Endodermal cell (in vitro differentiated cells): Measurements from ENCODE around the gene EEA1. TPM values are rescaled to one million over a fixed set of nuclear protein-coding genes. Genes with fewer than 3 reads are reported as not detected.

Experiments used
- DNase-seq: peaks from one replicate; pipeline ENCODE4 v3.0.0-alpha.2; 2017
- H3K27ac ChIP-seq: 2 replicates; pipeline ENCODE4 v1.5.1; 2013; ENCODE audit warnings: mild to moderate bottlenecking, low read depth, low read length, moderate library complexity
- H3K27me3 ChIP-seq: 2 replicates; pipeline ENCODE4 v1.6.1; 2013; ENCODE audit warnings: mild to moderate bottlenecking, low read length, moderate library complexity; ENCODE audit not compliant: insufficient read depth, control insufficient read depth, poor library complexity, severe bottlenecking
- H3K36me3 ChIP-seq: 2 replicates; pipeline ENCODE4 v1.7.0; 2013; ENCODE audit warnings: mild to moderate bottlenecking, low read length, moderate library complexity; ENCODE audit not compliant: control insufficient read depth, insufficient read depth
- H3K4me1 ChIP-seq: one replicate; pipeline ENCODE4 v1.7.0; 2013; ENCODE audit warnings: low read length; ENCODE audit not compliant: control insufficient read depth, insufficient read depth
- H3K4me3 ChIP-seq: 2 replicates; pipeline ENCODE4 v1.5.1; 2013; ENCODE audit warnings: mild to moderate bottlenecking, low read length, moderate library complexity
- H3K9ac ChIP-seq: 2 replicates; pipeline ENCODE4 v1.6.1; 2013; ENCODE audit warnings: mild to moderate bottlenecking, low read length, moderate library complexity; ENCODE audit not compliant: poor library complexity, severe bottlenecking; ENCODE audit errors: extremely low read depth
- H3K9me3 ChIP-seq: 2 replicates; pipeline ENCODE4 v1.6.1; 2013; ENCODE audit warnings: mild to moderate bottlenecking, low read length, moderate library complexity; ENCODE audit not compliant: control insufficient read depth
- H3K27ac Mint-ChIP-seq: 2 replicates; pipeline ENCODE4 v1.8.0; 2020; ENCODE audit warnings: mixed read lengths
- H3K27me3 Mint-ChIP-seq: 2 replicates; pipeline ENCODE4 v1.8.0; 2021; ENCODE audit warnings: mild to moderate bottlenecking, mixed read lengths; ENCODE audit not compliant: insufficient read depth
- H3K36me3 Mint-ChIP-seq: 2 replicates; pipeline ENCODE4 v1.8.0; 2020; ENCODE audit warnings: low read depth, mixed read lengths
- H3K4me1 Mint-ChIP-seq: 2 replicates; pipeline ENCODE4 v1.8.0; 2020; ENCODE audit warnings: mixed read lengths
- H3K4me3 Mint-ChIP-seq: 2 replicates; pipeline ENCODE4 v1.8.0; 2020; ENCODE audit warnings: mild to moderate bottlenecking, moderate library complexity, mixed read lengths
- H3K9me3 Mint-ChIP-seq: 2 replicates; pipeline ENCODE4 v1.8.0; 2020; ENCODE audit warnings: mild to moderate bottlenecking, mixed read lengths
- WGBS, 2 experiments: methylation state at CpG; one replicate each; pipeline versions ENCODE4 v1.1.5 to v1.1.7; 2013; ENCODE audit warnings: missing lambda C conversion rate in 2 of 2, mixed read lengths in 1 of 2; ENCODE audit not compliant: insufficient coverage in 1 of 2, insufficient read length in 1 of 2; 5-methylcytosine and 5-hydroxymethylcytosine counted together
- total RNA-seq, 2 donors: library from RNA; stranded (reverse); fragmentation: NEBNext Ultra II Directional in 1 of 2; extraction: Animal tissue kit (Norgen Biotek cat#: 25700) in 1 of 2; gene quantifications; 2 replicates in 1 of 2; 3 replicates in 1 of 2; pipeline ENCODE4 v1.2.1, GENCODE V29; 2021
- TF ChIP-seq, protein P1 (sequence below): fragments of 200-600 bp; sonication (generic); conservative IDR thresholded peaks from 2 replicates; pipeline ENCODE4 v1.5.0; 2021; ENCODE audit warnings: antibody characterized with exemption, mild to moderate bottlenecking

The EEA1 gene
- total RNA-seq, 2 donors from 2014 or later: 28.2 to 32.5 TPM

DNA sequence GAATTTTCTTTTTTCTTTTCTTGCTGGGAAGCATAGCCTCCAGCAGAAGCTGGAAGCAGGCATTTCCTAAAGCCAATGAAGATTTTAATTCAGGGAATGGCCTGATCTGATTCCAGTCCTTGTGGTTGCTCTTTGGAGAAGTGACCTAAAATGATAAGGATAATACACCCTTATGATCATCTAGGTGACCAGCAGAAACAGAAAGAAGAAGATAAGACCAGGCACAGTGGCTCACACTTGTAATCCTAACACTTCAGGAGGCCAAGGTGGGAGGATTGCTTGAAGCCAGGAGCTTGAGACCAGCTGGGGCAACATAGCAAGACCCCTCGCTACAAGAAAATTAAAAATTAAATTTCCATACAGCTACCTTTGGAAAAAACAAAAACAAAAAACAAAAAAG is 51.2 kb downstream of the EEA1 start:
- no peak overlapping the region for H3K4me3 Mint-ChIP-seq
- no peaks in the 10 kb centered on the region for H3K27me3 Mint-ChIP-seq
- peaks cover 6% of the 10 kb centered on the region for H3K4me1 Mint-ChIP-seq
- Histone ChIP-seq H3K36me3 (peaks cover 52% of the 10 kb centered on the region), H3K27me3 (no peaks in the 10 kb centered on the region), H3K9ac (no peak overlapping the region), H3K4me3 (no peak overlapping the region), H3K9me3 (no peaks in the 10 kb centered on the region), H3K27ac (no peak overlapping the region), H3K4me1 (no peaks in the 10 kb centered on the region)
- H3K36me3 Mint-ChIP-seq: peaks cover 36% of the 10 kb centered on the region
- TF ChIP-seq, protein P1, sequence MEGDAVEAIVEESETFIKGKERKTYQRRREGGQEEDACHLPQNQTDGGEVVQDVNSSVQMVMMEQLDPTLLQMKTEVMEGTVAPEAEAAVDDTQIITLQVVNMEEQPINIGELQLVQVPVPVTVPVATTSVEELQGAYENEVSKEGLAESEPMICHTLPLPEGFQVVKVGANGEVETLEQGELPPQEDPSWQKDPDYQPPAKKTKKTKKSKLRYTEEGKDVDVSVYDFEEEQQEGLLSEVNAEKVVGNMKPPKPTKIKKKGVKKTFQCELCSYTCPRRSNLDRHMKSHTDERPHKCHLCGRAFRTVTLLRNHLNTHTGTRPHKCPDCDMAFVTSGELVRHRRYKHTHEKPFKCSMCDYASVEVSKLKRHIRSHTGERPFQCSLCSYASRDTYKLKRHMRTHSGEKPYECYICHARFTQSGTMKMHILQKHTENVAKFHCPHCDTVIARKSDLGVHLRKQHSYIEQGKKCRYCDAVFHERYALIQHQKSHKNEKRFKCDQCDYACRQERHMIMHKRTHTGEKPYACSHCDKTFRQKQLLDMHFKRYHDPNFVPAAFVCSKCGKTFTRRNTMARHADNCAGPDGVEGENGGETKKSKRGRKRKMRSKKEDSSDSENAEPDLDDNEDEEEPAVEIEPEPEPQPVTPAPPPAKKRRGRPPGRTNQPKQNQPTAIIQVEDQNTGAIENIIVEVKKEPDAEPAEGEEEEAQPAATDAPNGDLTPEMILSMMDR: no peak
- 100% methylated on average over 1 of the region's 1 CpG; no CpG with 5 or more reads in 1 of the 2 experiments for whole genome bisulfite sequencing, 2 experiments
- H3K27ac Mint-ChIP-seq: no peak overlapping the region
- H3K9me3 Mint-ChIP-seq: no peaks in the 10 kb centered on the region
- no peak for DNase-seq

DNA sequence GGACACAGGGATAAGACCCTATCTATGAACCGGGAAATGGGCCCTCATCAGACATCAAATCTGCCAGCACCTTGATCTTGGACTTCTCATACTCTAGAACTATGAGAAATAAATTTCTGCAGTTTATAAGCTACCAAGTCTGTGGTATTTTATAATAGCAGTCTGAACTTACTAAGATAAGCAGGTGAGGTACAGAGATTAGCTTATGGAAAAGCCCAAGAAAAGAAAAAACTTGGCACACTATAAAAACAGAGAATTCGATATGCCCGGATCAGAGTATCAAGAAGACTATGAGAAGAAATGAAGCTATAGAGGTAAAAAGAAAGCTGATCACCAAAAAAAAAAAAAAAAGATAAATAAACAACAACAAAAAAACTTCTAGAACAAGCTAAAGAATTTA is 52.6 kb downstream of the EEA1 start:
- Mint-ChIP-seq H3K36me3 (peaks cover 29% of the 10 kb centered on the region), H3K4me1 (peaks cover 6% of the 10 kb centered on the region), H3K27ac (no peak overlapping the region), H3K9me3 (no peaks in the 10 kb centered on the region), H3K4me3 (no peak overlapping the region), H3K27me3 (no peaks in the 10 kb centered on the region)
- H3K4me3 ChIP-seq: no peak overlapping the region
- H3K27me3 ChIP-seq: no peaks in the 10 kb centered on the region
- no peak for DNase-seq
- H3K9me3 ChIP-seq: no peaks in the 10 kb centered on the region
- H3K9ac ChIP-seq: no peak overlapping the region
- TF ChIP-seq, protein P1: no peak
- peaks cover 39% of the 10 kb centered on the region for H3K36me3 ChIP-seq
- H3K4me1 ChIP-seq: no peaks in the 10 kb centered on the region
- H3K27ac ChIP-seq: no peak overlapping the region
- WGBS, 2 experiments: 92% methylated on average over 2 of the region's 3 CpGs; no CpG with 5 or more reads in 1 of the 2 experiments

DNA sequence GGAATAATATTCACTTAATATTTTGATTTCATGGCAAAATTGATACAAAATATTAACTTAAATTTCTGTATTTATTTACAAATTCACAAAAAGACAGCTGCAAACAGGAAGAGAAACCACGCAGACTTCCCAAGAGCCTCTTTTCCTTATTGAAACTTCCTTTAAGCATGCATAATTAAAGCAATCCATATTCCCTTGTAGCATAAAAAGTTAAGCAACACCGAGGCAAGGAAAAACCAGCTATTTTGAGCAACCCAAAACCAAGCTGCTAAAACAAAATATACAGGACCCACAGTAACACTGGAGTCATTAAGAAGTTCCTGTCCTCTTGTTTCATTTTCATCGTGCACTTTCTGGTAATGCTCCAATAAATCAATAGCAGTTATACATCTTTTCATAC is 58.0 kb downstream of the EEA1 start:
- WGBS, 2 experiments: 93 to 100% methylated on average over 1 to 3 of the region's 3 CpGs
- H3K27ac Mint-ChIP-seq: no peak overlapping the region
- no peaks in the 10 kb centered on the region for H3K9me3 ChIP-seq
- DNase-seq: no peak
- peaks cover 3% of the 10 kb centered on the region for H3K36me3 ChIP-seq
- H3K9ac ChIP-seq: no peak overlapping the region
- peaks cover 4% of the 10 kb centered on the region for H3K36me3 Mint-ChIP-seq
- no peak overlapping the region for H3K4me3 Mint-ChIP-seq
- H3K9me3 Mint-ChIP-seq: no peaks in the 10 kb centered on the region
- H3K27me3 Mint-ChIP-seq: no peaks in the 10 kb centered on the region
- no peak overlapping the region for H3K4me3 ChIP-seq
- no peaks in the 10 kb centered on the region for H3K27me3 ChIP-seq
- no peak overlapping the region for H3K27ac ChIP-seq
- H3K4me1 ChIP-seq: no peaks in the 10 kb centered on the region
- TF ChIP-seq, protein P1: no peak
- peaks cover 6% of the 10 kb centered on the region for H3K4me1 Mint-ChIP-seq
